ENCODE results near the gene AAGAB.
"Not testable (repeated sequence)": the region's sequence is repeated elsewhere in the genome, so short reads cannot be mapped to it uniquely, and the experiment has no call there.

The AAGAB gene

GRCh38 chr15:67157521-67158252 lies 96.8 kb downstream of the AAGAB start:
- Histone ChIP-seq H3K9me3 (ENCODE audit: control insufficient read depth, low read length) (no peaks in the 10 kb centered on the region), H3K36me3 (ENCODE audit: control insufficient read depth, insufficient read depth, low read length) (peaks cover 8% of the 10 kb centered on the region), H3K4me1 (ENCODE audit: control insufficient read depth, insufficient read depth, low read length, poor library complexity, severe bottlenecking) (peaks cover 5% of the 10 kb centered on the region), H3K27me3 (replicated peaks; ENCODE audit: control insufficient read depth, insufficient read depth, low read length, poor library complexity, severe bottlenecking) (no peaks in the 10 kb centered on the region), H3K4me3 (ENCODE audit: insufficient read depth, low read depth, low read length, poor library complexity, severe bottlenecking) (no peak overlapping the region), H3K27ac (ENCODE audit: insufficient read depth, low read length, poor library complexity, severe bottlenecking) (no peak overlapping the region)
- DNase-seq = no peak

GRCh38 chr15:67156834-67157233 lies 97.6 kb downstream of the AAGAB start:
- DNase-seq = no peak
- Histone ChIP-seq H3K36me3 (ENCODE audit: control insufficient read depth, insufficient read depth, low read length) (peaks cover 8% of the 10 kb centered on the region), H3K27me3 (replicated peaks; ENCODE audit: control insufficient read depth, insufficient read depth, low read length, poor library complexity, severe bottlenecking) (no peaks in the 10 kb centered on the region), H3K4me1 (ENCODE audit: control insufficient read depth, insufficient read depth, low read length, poor library complexity, severe bottlenecking) (peaks cover 10% of the 10 kb centered on the region), H3K4me3 (ENCODE audit: insufficient read depth, low read depth, low read length, poor library complexity, severe bottlenecking) (no peak overlapping the region), H3K9me3 (ENCODE audit: control insufficient read depth, low read length) (no peaks in the 10 kb centered on the region), H3K27ac (ENCODE audit: insufficient read depth, low read length, poor library complexity, severe bottlenecking) (no peak overlapping the region)

GRCh38 chr15:67156426-67156825 lies 98.0 kb downstream of the AAGAB start:
- Histone ChIP-seq H3K36me3 (ENCODE audit: control insufficient read depth, insufficient read depth, low read length) (peaks cover 8% of the 10 kb centered on the region), H3K9me3 (ENCODE audit: control insufficient read depth, low read length) (no peaks in the 10 kb centered on the region), H3K27ac (ENCODE audit: insufficient read depth, low read length, poor library complexity, severe bottlenecking) (no peak overlapping the region), H3K4me3 (ENCODE audit: insufficient read depth, low read depth, low read length, poor library complexity, severe bottlenecking) (no peak overlapping the region), H3K27me3 (replicated peaks; ENCODE audit: control insufficient read depth, insufficient read depth, low read length, poor library complexity, severe bottlenecking) (no peaks in the 10 kb centered on the region), H3K4me1 (ENCODE audit: control insufficient read depth, insufficient read depth, low read length, poor library complexity, severe bottlenecking) (peaks cover 10% of the 10 kb centered on the region)
- DNase-seq = no peak

- Histone ChIP-seq H3K9me3 (ENCODE audit: control insufficient read depth, low read length) (no peaks in the 10 kb centered on the region), H3K4me3 (ENCODE audit: insufficient read depth, low read depth, low read length, poor library complexity, severe bottlenecking) (no peak overlapping the region), H3K27me3 (replicated peaks; ENCODE audit: control insufficient read depth, insufficient read depth, low read length, poor library complexity, severe bottlenecking) (no peaks in the 10 kb centered on the region), H3K27ac (ENCODE audit: insufficient read depth, low read length, poor library complexity, severe bottlenecking) (no peak overlapping the region), H3K4me1 (ENCODE audit: control insufficient read depth, insufficient read depth, low read length, poor library complexity, severe bottlenecking) (peaks cover 22% of the 10 kb centered on the region), H3K36me3 (ENCODE audit: control insufficient read depth, insufficient read depth, low read length) (peaks cover 4% of the 10 kb centered on the region)
- no peak for DNase-seq
Measured at GRCh38 chr15:67154249-67154648, 100.2 kb downstream of the AAGAB start.

GRCh38 chr15:67153044-67153443 lies 101.4 kb downstream of the AAGAB start:
- DNase-seq; H3K4me3 ChIP-seq (ENCODE audit: insufficient read depth, low read depth, low read length, poor library complexity, severe bottlenecking); H3K36me3 ChIP-seq (ENCODE audit: control insufficient read depth, insufficient read depth, low read length); H3K27ac ChIP-seq (ENCODE audit: insufficient read depth, low read length, poor library complexity, severe bottlenecking); H3K27me3 ChIP-seq (replicated peaks; ENCODE audit: control insufficient read depth, insufficient read depth, low read length, poor library complexity, severe bottlenecking); H3K9me3 ChIP-seq (ENCODE audit: control insufficient read depth, low read length): not testable (repeated sequence)
- peaks cover 34% of the 10 kb centered on the region for H3K4me1 ChIP-seq (ENCODE audit: control insufficient read depth, insufficient read depth, low read length, poor library complexity, severe bottlenecking)

GRCh38 chr15:67152429-67152828 lies 102.0 kb downstream of the AAGAB start:
- H3K27ac ChIP-seq (ENCODE audit: insufficient read depth, low read length, poor library complexity, severe bottlenecking) = no peak overlapping the region
- peaks cover 35% of the 10 kb centered on the region for H3K4me1 ChIP-seq (ENCODE audit: control insufficient read depth, insufficient read depth, low read length, poor library complexity, severe bottlenecking)

More at GRCh38 chr15:67152429-67152828, 102.0 kb downstream of the AAGAB start:
- no peaks in the 10 kb centered on the region for H3K27me3 ChIP-seq (replicated peaks; ENCODE audit: control insufficient read depth, insufficient read depth, low read length, poor library complexity, severe bottlenecking)
- DNase-seq = no peak
- H3K4me3 ChIP-seq (ENCODE audit: insufficient read depth, low read depth, low read length, poor library complexity, severe bottlenecking) = no peak overlapping the region
- peaks cover 4% of the 10 kb centered on the region for H3K36me3 ChIP-seq (ENCODE audit: control insufficient read depth, insufficient read depth, low read length)
- no peaks in the 10 kb centered on the region for H3K9me3 ChIP-seq (ENCODE audit: control insufficient read depth, low read length)

All from effector memory CD4-positive, alpha-beta T cell (primary cell).